Measurements from ENCODE around the gene MAF. TPM values are rescaled to one million over a fixed set of nuclear protein-coding genes. Genes with fewer than 3 reads are reported as not detected.

MAF gene
- total RNA-seq, 1 experiment from 2014 or later = 6.6 TPM

DNA sequence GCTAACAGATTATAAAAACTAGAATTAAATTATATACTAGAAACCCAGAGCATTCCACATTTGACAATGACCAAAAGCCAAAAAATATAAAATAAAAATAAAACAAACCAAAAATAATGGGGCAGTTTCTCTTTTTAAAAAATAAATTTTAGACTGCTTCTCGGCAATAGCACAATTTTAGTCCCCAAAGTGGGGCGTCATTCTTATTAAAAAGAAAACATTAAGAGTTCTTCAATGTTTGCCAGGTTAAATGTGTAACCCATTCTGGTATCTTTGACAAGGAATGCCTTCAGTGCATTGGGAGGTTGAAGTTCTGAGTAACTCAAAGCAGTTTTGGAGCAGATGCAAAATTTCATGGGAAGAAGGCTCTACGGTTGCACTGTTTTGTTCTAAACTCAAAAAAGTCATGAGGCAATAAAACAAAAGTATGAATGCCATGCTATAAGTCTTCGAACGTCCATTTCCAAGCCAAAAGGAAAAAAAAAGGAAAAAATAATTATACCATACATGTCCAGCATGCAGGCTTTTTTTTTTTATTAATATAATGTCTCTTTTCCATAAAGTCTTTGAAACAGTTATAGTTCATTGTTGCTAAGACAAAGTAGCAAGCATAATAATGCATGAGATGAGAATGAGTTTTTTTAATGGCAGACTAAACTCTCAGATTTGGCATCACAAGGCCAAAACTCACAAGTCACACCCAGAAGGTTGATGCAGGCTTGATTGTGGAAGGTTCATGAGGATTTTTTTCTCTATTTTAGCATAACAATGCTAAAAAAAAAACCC lies 3.1 kb downstream of the MAF start:
- ChIA-PET CTCF (interaction anchor here (0.6 to 1.4 kb wide), 3 partner anchors 263 to 743 kb away, joined by 4 to 5 read pairs (median 4); no protein-coding TSS in a partner anchor), POLR2A (no interaction called here)
- DNase-seq (ENCODE audit: low spot score) = no peak
- TF ChIP-seq, protein P1, sequence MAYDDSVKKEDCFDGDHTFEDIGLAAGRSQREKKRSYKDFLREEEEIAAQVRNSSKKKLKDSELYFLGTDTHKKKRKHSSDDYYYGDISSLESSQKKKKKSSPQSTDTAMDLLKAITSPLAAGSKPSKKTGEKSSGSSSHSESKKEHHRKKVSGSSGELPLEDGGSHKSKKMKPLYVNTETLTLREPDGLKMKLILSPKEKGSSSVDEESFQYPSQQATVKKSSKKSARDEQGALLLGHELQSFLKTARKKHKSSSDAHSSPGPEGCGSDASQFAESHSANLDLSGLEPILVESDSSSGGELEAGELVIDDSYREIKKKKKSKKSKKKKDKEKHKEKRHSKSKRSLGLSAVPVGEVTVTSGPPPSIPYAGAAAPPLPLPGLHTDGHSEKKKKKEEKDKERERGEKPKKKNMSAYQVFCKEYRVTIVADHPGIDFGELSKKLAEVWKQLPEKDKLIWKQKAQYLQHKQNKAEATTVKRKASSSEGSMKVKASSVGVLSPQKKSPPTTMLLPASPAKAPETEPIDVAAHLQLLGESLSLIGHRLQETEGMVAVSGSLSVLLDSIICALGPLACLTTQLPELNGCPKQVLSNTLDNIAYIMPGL (CRISPR knock-in tag; IDR thresholded peaks at IDR 0.05) = no peak
- TF ChIP-seq, protein P2, sequence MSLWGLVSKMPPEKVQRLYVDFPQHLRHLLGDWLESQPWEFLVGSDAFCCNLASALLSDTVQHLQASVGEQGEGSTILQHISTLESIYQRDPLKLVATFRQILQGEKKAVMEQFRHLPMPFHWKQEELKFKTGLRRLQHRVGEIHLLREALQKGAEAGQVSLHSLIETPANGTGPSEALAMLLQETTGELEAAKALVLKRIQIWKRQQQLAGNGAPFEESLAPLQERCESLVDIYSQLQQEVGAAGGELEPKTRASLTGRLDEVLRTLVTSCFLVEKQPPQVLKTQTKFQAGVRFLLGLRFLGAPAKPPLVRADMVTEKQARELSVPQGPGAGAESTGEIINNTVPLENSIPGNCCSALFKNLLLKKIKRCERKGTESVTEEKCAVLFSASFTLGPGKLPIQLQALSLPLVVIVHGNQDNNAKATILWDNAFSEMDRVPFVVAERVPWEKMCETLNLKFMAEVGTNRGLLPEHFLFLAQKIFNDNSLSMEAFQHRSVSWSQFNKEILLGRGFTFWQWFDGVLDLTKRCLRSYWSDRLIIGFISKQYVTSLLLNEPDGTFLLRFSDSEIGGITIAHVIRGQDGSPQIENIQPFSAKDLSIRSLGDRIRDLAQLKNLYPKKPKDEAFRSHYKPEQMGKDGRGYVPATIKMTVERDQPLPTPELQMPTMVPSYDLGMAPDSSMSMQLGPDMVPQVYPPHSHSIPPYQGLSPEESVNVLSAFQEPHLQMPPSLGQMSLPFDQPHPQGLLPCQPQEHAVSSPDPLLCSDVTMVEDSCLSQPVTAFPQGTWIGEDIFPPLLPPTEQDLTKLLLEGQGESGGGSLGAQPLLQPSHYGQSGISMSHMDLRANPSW (CRISPR knock-in tag; conservative IDR thresholded peaks at IDR 0.05; ENCODE audit: low read depth) = no peak
- TF ChIP-seq SOX15 (CRISPR knock-in tag; IDR thresholded peaks at IDR 0.05) = no peak
- TF ChIP-seq, protein P3, sequence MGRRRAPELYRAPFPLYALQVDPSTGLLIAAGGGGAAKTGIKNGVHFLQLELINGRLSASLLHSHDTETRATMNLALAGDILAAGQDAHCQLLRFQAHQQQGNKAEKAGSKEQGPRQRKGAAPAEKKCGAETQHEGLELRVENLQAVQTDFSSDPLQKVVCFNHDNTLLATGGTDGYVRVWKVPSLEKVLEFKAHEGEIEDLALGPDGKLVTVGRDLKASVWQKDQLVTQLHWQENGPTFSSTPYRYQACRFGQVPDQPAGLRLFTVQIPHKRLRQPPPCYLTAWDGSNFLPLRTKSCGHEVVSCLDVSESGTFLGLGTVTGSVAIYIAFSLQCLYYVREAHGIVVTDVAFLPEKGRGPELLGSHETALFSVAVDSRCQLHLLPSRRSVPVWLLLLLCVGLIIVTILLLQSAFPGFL (CRISPR knock-in tag; IDR thresholded peaks at IDR 0.05; ENCODE audit: borderline replicate concordance) = no peak
- TF ChIP-seq GABPB1 (CRISPR knock-in tag; IDR thresholded peaks at IDR 0.05) = no peak
- TF ChIP-seq, protein P4, sequence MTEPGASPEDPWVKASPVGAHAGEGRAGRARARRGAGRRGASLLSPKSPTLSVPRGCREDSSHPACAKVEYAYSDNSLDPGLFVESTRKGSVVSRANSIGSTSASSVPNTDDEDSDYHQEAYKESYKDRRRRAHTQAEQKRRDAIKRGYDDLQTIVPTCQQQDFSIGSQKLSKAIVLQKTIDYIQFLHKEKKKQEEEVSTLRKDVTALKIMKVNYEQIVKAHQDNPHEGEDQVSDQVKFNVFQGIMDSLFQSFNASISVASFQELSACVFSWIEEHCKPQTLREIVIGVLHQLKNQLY (CRISPR knock-in tag; IDR thresholded peaks at IDR 0.05) = no peak
- TF ChIP-seq, protein P5, sequence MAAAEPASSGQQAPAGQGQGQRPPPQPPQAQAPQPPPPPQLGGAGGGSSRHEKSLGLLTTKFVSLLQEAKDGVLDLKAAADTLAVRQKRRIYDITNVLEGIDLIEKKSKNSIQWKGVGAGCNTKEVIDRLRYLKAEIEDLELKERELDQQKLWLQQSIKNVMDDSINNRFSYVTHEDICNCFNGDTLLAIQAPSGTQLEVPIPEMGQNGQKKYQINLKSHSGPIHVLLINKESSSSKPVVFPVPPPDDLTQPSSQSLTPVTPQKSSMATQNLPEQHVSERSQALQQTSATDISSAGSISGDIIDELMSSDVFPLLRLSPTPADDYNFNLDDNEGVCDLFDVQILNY (CRISPR knock-in tag; IDR thresholded peaks at IDR 0.05) = no peak
- TF ChIP-seq, protein P6, sequence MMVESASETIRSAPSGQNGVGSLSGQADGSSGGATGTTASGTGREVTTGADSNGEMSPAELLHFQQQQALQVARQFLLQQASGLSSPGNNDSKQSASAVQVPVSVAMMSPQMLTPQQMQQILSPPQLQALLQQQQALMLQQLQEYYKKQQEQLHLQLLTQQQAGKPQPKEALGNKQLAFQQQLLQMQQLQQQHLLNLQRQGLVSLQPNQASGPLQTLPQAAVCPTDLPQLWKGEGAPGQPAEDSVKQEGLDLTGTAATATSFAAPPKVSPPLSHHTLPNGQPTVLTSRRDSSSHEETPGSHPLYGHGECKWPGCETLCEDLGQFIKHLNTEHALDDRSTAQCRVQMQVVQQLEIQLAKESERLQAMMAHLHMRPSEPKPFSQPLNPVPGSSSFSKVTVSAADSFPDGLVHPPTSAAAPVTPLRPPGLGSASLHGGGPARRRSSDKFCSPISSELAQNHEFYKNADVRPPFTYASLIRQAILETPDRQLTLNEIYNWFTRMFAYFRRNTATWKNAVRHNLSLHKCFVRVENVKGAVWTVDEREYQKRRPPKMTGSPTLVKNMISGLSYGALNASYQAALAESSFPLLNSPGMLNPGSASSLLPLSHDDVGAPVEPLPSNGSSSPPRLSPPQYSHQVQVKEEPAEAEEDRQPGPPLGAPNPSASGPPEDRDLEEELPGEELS (CRISPR knock-in tag; IDR thresholded peaks at IDR 0.05) = no peak
- TF ChIP-seq NFYB (CRISPR knock-in tag; conservative IDR thresholded peaks at IDR 0.05; ENCODE audit: low read depth) = no peak
- TF ChIP-seq, protein P7, sequence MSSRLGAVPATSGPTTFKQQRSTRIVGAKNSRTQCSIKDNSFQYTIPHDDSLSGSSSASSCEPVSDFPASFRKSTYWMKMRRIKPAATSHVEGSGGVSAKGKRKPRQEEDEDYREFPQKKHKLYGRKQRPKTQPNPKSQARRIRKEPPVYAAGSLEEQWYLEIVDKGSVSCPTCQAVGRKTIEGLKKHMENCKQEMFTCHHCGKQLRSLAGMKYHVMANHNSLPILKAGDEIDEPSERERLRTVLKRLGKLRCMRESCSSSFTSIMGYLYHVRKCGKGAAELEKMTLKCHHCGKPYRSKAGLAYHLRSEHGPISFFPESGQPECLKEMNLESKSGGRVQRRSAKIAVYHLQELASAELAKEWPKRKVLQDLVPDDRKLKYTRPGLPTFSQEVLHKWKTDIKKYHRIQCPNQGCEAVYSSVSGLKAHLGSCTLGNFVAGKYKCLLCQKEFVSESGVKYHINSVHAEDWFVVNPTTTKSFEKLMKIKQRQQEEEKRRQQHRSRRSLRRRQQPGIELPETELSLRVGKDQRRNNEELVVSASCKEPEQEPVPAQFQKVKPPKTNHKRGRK (CRISPR knock-in tag; IDR thresholded peaks at IDR 0.05; ENCODE audit: borderline replicate concordance) = no peak
- no peak for TF ChIP-seq HMGA2 (CRISPR knock-in tag; IDR thresholded peaks at IDR 0.05)
- TF ChIP-seq ZNF219 (CRISPR knock-in tag; IDR thresholded peaks at IDR 0.05; ENCODE audit: borderline replicate concordance) = no peak
- no peak for TF ChIP-seq NR1H2 (CRISPR knock-in tag; IDR thresholded peaks at IDR 0.05)
- TF ChIP-seq, protein P8, sequence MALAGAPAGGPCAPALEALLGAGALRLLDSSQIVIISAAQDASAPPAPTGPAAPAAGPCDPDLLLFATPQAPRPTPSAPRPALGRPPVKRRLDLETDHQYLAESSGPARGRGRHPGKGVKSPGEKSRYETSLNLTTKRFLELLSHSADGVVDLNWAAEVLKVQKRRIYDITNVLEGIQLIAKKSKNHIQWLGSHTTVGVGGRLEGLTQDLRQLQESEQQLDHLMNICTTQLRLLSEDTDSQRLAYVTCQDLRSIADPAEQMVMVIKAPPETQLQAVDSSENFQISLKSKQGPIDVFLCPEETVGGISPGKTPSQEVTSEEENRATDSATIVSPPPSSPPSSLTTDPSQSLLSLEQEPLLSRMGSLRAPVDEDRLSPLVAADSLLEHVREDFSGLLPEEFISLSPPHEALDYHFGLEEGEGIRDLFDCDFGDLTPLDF (CRISPR knock-in tag; IDR thresholded peaks at IDR 0.05) = no peak
- no peak for TF ChIP-seq ZNF121 (CRISPR knock-in tag; IDR thresholded peaks at IDR 0.05)
- TF ChIP-seq, protein P9, sequence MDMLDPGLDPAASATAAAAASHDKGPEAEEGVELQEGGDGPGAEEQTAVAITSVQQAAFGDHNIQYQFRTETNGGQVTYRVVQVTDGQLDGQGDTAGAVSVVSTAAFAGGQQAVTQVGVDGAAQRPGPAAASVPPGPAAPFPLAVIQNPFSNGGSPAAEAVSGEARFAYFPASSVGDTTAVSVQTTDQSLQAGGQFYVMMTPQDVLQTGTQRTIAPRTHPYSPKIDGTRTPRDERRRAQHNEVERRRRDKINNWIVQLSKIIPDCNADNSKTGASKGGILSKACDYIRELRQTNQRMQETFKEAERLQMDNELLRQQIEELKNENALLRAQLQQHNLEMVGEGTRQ (CRISPR knock-in tag; IDR thresholded peaks at IDR 0.05) = no peak
- Mint-ChIP-seq H3K9me3 (no peaks in the 10 kb centered on the region), H3K36me3 (no peaks in the 10 kb centered on the region), H3K27ac (no peak overlapping the region), H3K4me1 (peaks cover 52% of the 10 kb centered on the region), H3K4me3 (peak overlapping the region; percentile 81), H3K27me3 (ENCODE audit: low read depth) (peaks cover 21% of the 10 kb centered on the region)
- ATAC-seq = no peak
